ENCODE data around the gene SATB2.

DNA sequence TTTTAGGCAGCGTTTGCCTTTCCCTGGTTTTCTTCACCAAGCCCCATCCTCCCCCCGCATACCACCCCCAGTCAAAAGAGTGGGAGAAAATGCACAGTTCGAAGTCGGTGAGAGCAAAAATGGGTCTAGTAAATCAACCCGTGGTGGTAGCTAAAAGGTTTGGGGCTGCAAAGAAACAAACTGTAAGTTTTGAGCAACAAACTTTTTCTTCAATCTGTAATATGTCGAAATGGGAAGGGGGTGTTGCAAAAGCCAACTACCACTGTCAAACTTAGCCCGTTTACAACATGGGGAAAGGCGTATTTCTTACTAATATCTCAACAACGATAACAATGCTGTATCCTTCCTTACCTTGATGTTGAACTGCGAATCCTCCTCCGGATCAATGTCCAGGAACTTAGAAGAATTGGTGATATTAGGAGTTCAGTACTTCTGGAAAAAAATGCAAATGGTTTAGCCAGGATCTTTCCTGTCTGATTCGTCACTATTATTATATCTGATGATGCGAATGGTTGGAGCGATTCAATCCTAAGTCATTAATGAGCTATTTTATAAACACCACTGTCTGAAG, 2.4 kb upstream of the SATB2 start:
- TF ChIP-seq, protein P1, sequence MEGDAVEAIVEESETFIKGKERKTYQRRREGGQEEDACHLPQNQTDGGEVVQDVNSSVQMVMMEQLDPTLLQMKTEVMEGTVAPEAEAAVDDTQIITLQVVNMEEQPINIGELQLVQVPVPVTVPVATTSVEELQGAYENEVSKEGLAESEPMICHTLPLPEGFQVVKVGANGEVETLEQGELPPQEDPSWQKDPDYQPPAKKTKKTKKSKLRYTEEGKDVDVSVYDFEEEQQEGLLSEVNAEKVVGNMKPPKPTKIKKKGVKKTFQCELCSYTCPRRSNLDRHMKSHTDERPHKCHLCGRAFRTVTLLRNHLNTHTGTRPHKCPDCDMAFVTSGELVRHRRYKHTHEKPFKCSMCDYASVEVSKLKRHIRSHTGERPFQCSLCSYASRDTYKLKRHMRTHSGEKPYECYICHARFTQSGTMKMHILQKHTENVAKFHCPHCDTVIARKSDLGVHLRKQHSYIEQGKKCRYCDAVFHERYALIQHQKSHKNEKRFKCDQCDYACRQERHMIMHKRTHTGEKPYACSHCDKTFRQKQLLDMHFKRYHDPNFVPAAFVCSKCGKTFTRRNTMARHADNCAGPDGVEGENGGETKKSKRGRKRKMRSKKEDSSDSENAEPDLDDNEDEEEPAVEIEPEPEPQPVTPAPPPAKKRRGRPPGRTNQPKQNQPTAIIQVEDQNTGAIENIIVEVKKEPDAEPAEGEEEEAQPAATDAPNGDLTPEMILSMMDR (conservative IDR thresholded peaks at IDR 0.05; ENCODE audit: low read depth in 2 of 2) = no peak
- TF ChIP-seq ETS1 (IDR thresholded peaks at IDR 0.05) = no peak
- TF ChIP-seq EZH2phosphoT487 (IDR thresholded peaks at IDR 0.05; ENCODE audit: unreplicated experiment) = no peak
- peak; percentile 44 for TF ChIP-seq EZH2 (IDR thresholded peaks at IDR 0.05; ENCODE audit: low read depth, unreplicated experiment)
- TF ChIP-seq JUNB (IDR thresholded peaks at IDR 0.05; ENCODE audit: unreplicated experiment) = no peak
- TF ChIP-seq, protein P2, sequence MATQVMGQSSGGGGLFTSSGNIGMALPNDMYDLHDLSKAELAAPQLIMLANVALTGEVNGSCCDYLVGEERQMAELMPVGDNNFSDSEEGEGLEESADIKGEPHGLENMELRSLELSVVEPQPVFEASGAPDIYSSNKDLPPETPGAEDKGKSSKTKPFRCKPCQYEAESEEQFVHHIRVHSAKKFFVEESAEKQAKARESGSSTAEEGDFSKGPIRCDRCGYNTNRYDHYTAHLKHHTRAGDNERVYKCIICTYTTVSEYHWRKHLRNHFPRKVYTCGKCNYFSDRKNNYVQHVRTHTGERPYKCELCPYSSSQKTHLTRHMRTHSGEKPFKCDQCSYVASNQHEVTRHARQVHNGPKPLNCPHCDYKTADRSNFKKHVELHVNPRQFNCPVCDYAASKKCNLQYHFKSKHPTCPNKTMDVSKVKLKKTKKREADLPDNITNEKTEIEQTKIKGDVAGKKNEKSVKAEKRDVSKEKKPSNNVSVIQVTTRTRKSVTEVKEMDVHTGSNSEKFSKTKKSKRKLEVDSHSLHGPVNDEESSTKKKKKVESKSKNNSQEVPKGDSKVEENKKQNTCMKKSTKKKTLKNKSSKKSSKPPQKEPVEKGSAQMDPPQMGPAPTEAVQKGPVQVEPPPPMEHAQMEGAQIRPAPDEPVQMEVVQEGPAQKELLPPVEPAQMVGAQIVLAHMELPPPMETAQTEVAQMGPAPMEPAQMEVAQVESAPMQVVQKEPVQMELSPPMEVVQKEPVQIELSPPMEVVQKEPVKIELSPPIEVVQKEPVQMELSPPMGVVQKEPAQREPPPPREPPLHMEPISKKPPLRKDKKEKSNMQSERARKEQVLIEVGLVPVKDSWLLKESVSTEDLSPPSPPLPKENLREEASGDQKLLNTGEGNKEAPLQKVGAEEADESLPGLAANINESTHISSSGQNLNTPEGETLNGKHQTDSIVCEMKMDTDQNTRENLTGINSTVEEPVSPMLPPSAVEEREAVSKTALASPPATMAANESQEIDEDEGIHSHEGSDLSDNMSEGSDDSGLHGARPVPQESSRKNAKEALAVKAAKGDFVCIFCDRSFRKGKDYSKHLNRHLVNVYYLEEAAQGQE (IDR thresholded peaks at IDR 0.05; ENCODE audit: unreplicated experiment) = no peak
